HG02588 (cell line): Measurements from ENCODE around the gene PRAMEF14.
"Not testable (repeated sequence)": the region's sequence is repeated elsewhere in the genome, so short reads cannot be mapped to it uniquely, and the experiment has no call there.

Experiments used
- ATAC-seq: cut with Tn5 transposase; IDR thresholded peaks from one replicate; pipeline ENCODE4 v1.9.1; 2021; ENCODE audit warnings: mild to moderate bottlenecking, moderate library complexity; ENCODE audit not compliant: unreplicated experiment

The PRAMEF14 gene

GRCh38 chr1:13347034-13347433 lies at the start of gene PRAMEF14:
Gene PRAMEF14, minus strand, starts transcription at chr1:13347134. Its CDS starts 1,820 bp downstream, at chr1:13345314.
- not testable (repeated sequence) for ATAC-seq

- not testable (repeated sequence) for ATAC-seq
Observed at GRCh38 chr1:13395311-13395710, 48.4 kb upstream of the PRAMEF14 start.

- not testable (repeated sequence) for ATAC-seq
Observed at GRCh38 chr1:13394761-13395160, 47.8 kb upstream of the PRAMEF14 start.

GRCh38 chr1:13393004-13393403 lies 46.1 kb upstream of the PRAMEF14 start:
- ATAC-seq: not testable (repeated sequence)

GRCh38 chr1:13389332-13389731 lies 42.4 kb upstream of the PRAMEF14 start, which contains the start of gene PRAMEF17:
Gene PRAMEF17, plus strand, starts transcription at chr1:13389632. Its CDS starts 26 bp downstream, at chr1:13389658.
- ATAC-seq: not testable (repeated sequence)

- not testable (repeated sequence) for ATAC-seq
Observed at GRCh38 chr1:13380380-13380779, 33.4 kb upstream of the PRAMEF14 start.

- not testable (repeated sequence) for ATAC-seq
Observed at GRCh38 chr1:13378983-13379382, 32.0 kb upstream of the PRAMEF14 start.

GRCh38 chr1:13368544-13368943 lies 21.6 kb upstream of the PRAMEF14 start:
- ATAC-seq: not testable (repeated sequence)

GRCh38 chr1:13366536-13366935 lies 19.6 kb upstream of the PRAMEF14 start:
- ATAC-seq: not testable (repeated sequence)

- not testable (repeated sequence) for ATAC-seq
Observed at GRCh38 chr1:13364928-13365327, 18.0 kb upstream of the PRAMEF14 start.

GRCh38 chr1:13362364-13362763 lies 15.4 kb upstream of the PRAMEF14 start:
- not testable (repeated sequence) for ATAC-seq

GRCh38 chr1:13356774-13357173 lies 9.8 kb upstream of the PRAMEF14 start:
- not testable (repeated sequence) for ATAC-seq

GRCh38 chr1:13354475-13354874 lies 7.5 kb upstream of the PRAMEF14 start:
- ATAC-seq: not testable (repeated sequence)

GRCh38 chr1:13353476-13353875 lies 6.5 kb upstream of the PRAMEF14 start:
- ATAC-seq: not testable (repeated sequence)

- not testable (repeated sequence) for ATAC-seq
Observed at GRCh38 chr1:13342496-13342895, 4.4 kb downstream of the PRAMEF14 start.

- not testable (repeated sequence) for ATAC-seq
Observed at GRCh38 chr1:13315281-13315680, 31.7 kb downstream of the PRAMEF14 start, which contains the start of gene PRAMEF15. Gene PRAMEF15, plus strand, starts transcription at chr1:13315581. Its CDS starts 2,827 bp downstream, at chr1:13318408.

GRCh38 chr1:13303239-13303638 lies 43.7 kb downstream of the PRAMEF14 start, which contains the start of gene PRAMEF33:
Gene PRAMEF33, plus strand, starts transcription at chr1:13303539. Its CDS starts 2,416 bp downstream, at chr1:13305955.
- not testable (repeated sequence) for ATAC-seq

GRCh38 chr1:13302197-13302596 lies 44.7 kb downstream of the PRAMEF14 start:
- not testable (repeated sequence) for ATAC-seq

GRCh38 chr1:13298699-13299098 lies 48.2 kb downstream of the PRAMEF14 start:
- not testable (repeated sequence) for ATAC-seq

GRCh38 chr1:13297216-13297931 lies 49.6 kb downstream of the PRAMEF14 start:
- not testable (repeated sequence) for ATAC-seq
